Skeletal muscle tissue (tissue), 4 donors: ENCODE data around the gene MYPOP. TPM values are rescaled to one million over a fixed set of nuclear protein-coding genes. Genes with fewer than 3 reads are reported as not detected.
"Not testable (repeated sequence)": the region's sequence is repeated elsewhere in the genome, so short reads cannot be mapped to it uniquely, and the experiment has no call there.

Source experiments
- H3K27ac ChIP-seq: one replicate; pipeline ENCODE4 v1.7.0; 2013; ENCODE audit warnings: mild to moderate bottlenecking, low read depth, low read length, inconsistent platforms
- H3K27me3 ChIP-seq, 3 donors: one replicate each; pipeline ENCODE4 v1.7.0; 2013; ENCODE audit warnings: low read length in 3 of 3; ENCODE audit not compliant: control insufficient read depth in 3 of 3, insufficient read depth in 3 of 3
- H3K36me3 ChIP-seq, 3 donors: one replicate each; pipeline ENCODE4 v1.7.0; 2013; ENCODE audit warnings: low read length in 3 of 3; ENCODE audit not compliant: control insufficient read depth in 3 of 3, insufficient read depth in 3 of 3
- H3K4me1 ChIP-seq, 3 donors: one replicate each; pipeline ENCODE4 v1.7.0; 2013; ENCODE audit warnings: low read length in 3 of 3, mild to moderate bottlenecking in 3 of 3; ENCODE audit not compliant: control insufficient read depth in 3 of 3, insufficient read depth in 3 of 3
- H3K4me3 ChIP-seq, 3 donors: one replicate each; pipeline ENCODE4 v1.7.0; 2013; ENCODE audit warnings: low read length in 3 of 3
- H3K9ac ChIP-seq, 3 donors: one replicate each; pipeline ENCODE4 v1.7.0; 2013; ENCODE audit warnings: low read length in 3 of 3, mild to moderate bottlenecking in 3 of 3, moderate library complexity in 2 of 3, low read depth in 1 of 3
- H3K9me3 ChIP-seq, 3 donors: one replicate each; pipeline ENCODE4 v1.7.0; 2013; ENCODE audit warnings: low read length in 3 of 3; ENCODE audit not compliant: control insufficient read depth in 3 of 3
- total RNA-seq: library from RNA; depleted of rRNA; stranded (reverse); fragments of >200 nt; gene quantifications from one replicate; pipeline ENCODE4 v1.2.3, GENCODE V29; 2014
- donor health status: Osteomylitis.

MYPOP gene
- total RNA-seq, 1 donor from 2014 or later = 0.52 TPM

DNA sequence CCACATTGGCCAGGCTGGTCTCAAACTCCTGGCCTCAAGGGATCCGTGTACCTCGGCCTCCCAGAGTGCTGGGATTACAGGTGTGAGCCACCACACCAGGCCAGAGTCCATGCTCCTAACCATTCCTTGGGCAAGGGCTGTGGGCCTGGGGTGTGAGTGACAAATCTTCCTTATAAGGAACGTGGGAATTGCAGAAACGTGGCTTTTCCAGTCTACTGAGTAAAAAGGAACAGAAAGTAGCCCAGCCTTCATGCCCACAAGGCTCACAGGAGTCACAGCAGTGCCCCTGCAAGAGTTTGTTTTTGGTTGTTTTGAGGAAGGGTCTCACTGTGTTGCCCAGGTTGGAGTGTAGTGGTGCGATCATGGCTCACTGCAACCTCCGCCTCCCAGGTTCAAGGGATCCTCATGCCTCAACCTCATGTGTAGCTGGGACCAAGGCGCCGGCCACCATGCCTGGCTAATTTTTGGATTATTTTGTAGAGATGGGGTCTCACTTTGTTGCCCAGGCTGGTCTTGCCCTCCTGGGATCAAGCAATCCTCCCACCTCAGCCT lies 5.1 kb downstream of the MYPOP start:
- H3K36me3 ChIP-seq = peaks cover 17 to 22% (median 19%) of the 10 kb centered on the region in 3 donors
- no peaks in the 10 kb centered on the region for H3K9me3 ChIP-seq
- no peak overlapping the region for H3K4me3 ChIP-seq
- H3K27me3 ChIP-seq = no peaks in the 10 kb centered on the region
- H3K9ac ChIP-seq = no peak overlapping the region
- no peak overlapping the region for H3K27ac ChIP-seq
- peaks cover 10 to 16% (median 11%) of the 10 kb centered on the region in 3 donors for H3K4me1 ChIP-seq

DNA sequence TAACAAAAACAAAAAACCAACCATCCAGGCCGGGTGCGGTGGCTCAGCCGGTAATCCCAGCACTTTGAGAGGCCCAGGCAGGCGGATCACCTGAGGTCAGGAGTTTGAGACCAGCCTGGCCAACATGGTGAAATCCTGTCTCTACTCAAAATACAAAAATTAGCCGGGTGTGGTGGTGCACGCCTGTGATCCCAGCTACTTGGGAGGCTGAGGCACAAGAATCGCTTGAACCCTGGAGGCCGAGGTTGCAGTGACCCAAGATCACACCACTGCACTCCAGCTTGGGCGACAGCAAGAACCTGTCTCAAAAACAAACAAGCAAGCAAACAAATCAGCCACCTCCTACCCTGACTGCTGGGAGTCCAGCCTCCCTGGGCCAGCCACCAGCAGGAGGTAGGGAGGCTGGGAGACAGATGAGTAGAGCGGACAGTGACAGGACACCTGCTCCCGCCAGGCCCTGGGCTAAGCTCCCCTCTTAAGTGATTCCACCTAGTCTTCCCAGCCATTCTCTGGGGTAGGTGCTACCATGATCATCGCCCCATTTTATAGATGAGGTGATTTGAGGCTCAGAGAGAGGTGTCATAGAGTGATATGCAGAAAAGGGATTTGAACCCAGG lies 6.3 kb downstream of the MYPOP start:
- H3K4me3 ChIP-seq, H3K27ac ChIP-seq, H3K27me3 ChIP-seq, H3K9ac ChIP-seq, H3K9me3 ChIP-seq: not testable (repeated sequence)
- Histone ChIP-seq H3K36me3 (peaks cover 19 to 22% (median 20%) of the 10 kb centered on the region in 3 donors), H3K4me1 (peaks cover 5 to 11% (median 7%) of the 10 kb centered on the region in 3 donors)

DNA sequence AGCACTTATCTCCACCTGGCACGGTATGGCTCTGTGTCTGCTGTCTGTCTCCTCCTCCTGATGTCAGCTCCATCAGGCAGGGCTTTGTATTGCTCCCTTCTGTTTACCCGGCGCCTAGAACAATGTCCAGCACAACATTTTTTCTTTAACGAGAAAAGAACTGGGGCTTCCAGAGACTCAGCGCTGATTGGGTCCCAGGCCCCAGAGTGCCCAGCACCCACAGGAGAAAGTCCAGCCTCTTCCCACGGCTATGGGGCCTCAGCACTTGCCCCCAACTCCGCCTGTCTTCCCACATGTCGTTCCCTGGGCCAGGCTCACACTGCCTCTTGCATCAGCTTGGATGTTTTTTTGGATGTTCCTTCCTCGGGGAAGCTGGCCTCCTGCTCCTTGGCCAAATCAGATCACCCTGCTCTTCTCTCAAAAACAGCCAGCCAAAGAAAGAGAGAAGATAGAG lies 6.9 kb downstream of the MYPOP start:
- Histone ChIP-seq H3K4me1 (peaks cover 0 to 6% (median 2%) of the 10 kb centered on the region in 3 donors), H3K36me3 (peaks cover 18 to 20% (median 19%) of the 10 kb centered on the region in 3 donors), H3K27ac (no peak overlapping the region), H3K27me3 (no peaks in the 10 kb centered on the region), H3K9ac (no peak overlapping the region), H3K9me3 (no peaks in the 10 kb centered on the region), H3K4me3 (no peak overlapping the region)

DNA sequence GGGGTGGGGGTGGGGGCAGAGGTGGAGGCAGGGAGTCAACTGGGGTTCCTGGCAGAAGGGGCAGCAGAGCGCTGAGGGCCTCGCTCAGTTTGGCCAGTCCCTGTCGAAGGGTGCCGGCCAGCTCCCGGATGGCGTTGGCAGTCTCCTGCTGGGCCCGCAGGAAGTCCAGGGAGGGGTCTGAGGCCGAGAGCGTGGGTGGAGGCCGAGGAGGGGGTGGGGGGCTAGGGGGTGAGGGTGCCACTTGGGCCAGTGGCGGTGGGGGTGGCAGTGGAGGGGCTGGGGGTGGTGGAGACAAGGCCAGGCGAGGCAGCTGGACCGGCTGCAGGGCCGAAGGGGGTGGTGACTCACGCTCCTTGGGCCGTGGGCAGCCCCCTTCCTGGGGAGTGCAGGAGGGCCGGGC lies 11.5 kb downstream of the MYPOP start:
- H3K4me1 ChIP-seq = peaks cover 7 to 11% (median 10%) of the 10 kb centered on the region in 3 donors
- H3K27ac ChIP-seq = no peak overlapping the region
- no peak overlapping the region for H3K9ac ChIP-seq
- no peaks in the 10 kb centered on the region for H3K27me3 ChIP-seq
- peaks cover 0 to 8% (median 7%) of the 10 kb centered on the region in 3 donors for H3K36me3 ChIP-seq
- no peak overlapping the region for H3K4me3 ChIP-seq
- no peaks in the 10 kb centered on the region for H3K9me3 ChIP-seq

DNA sequence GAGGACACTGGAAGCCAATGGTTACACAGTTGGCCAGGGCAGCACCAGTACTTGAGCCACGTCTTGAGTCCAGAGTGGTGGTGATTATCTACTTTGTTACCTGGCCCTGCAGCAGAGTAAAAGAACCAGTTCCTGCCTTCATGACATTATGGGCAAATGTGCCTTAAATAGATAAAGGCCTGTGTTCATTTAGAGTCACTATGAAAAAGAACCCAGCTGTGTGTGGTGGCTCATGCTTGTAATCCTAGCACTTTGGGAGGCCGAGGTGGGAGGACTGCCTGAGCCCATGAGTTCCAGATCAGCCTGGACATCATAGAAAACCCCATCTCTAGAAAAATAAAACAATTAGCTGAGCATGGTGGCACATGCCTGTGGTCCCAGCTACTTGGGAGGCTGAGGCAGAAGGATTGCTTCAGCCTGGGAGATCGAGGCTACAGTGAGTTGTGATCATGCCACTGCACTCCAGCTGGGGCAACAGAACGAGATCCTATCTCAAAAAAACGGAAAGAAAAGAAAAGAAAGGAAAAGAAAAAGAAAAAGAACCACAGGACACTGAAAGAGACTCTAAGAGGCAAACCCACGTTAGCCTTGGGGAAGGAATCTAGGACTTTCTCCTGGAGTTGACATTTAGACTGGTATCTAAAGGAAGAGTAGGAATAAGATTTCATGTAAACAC lies 13.1 kb downstream of the MYPOP start:
- peaks cover 0 to 7% (median 0%) of the 10 kb centered on the region in 3 donors for H3K36me3 ChIP-seq
- H3K27ac ChIP-seq = no peak overlapping the region
- H3K4me1 ChIP-seq = peaks cover 16 to 23% (median 19%) of the 10 kb centered on the region in 3 donors
- H3K9me3 ChIP-seq = no peaks in the 10 kb centered on the region
- H3K4me3 ChIP-seq = no peak overlapping the region
- no peak overlapping the region for H3K9ac ChIP-seq
- H3K27me3 ChIP-seq = no peaks in the 10 kb centered on the region

DNA sequence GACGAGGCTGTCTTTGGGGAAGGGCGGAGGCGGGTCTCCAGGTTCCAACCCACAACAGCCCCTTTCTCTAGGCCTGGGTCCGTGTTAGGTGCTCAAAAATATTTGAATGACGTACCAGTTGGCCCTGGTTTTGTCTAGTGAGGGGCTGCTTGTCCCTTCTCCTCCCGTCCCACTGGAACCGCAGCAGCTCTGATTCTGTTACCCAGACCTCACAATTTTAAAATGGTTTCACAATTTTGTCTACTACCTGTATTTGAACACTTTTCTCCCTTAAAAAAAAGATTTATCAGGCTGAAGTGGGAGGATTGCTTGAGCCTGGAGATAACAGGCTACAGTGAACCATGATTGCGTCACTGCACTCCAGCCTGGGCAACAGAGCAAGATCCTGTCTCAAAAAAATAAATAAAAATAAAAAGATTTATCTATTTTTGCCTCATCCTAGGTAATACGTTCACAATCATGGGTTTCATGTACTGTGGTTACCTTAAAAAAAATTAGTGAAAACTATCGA lies 15.2 kb downstream of the MYPOP start:
- H3K4me3 ChIP-seq = peak overlapping the region; percentile 84 to 94 (median 89)
- H3K9ac ChIP-seq = peak overlapping the region; percentile 96 to 98 (median 98)
- peaks cover 36 to 43% (median 40%) of the 10 kb centered on the region in 3 donors for H3K4me1 ChIP-seq
- no peaks in the 10 kb centered on the region for H3K9me3 ChIP-seq
- H3K36me3 ChIP-seq = peaks cover 0 to 9% (median 0%) of the 10 kb centered on the region in 3 donors
- H3K27ac ChIP-seq = peak overlapping the region; percentile 96
- no peaks in the 10 kb centered on the region for H3K27me3 ChIP-seq

DNA sequence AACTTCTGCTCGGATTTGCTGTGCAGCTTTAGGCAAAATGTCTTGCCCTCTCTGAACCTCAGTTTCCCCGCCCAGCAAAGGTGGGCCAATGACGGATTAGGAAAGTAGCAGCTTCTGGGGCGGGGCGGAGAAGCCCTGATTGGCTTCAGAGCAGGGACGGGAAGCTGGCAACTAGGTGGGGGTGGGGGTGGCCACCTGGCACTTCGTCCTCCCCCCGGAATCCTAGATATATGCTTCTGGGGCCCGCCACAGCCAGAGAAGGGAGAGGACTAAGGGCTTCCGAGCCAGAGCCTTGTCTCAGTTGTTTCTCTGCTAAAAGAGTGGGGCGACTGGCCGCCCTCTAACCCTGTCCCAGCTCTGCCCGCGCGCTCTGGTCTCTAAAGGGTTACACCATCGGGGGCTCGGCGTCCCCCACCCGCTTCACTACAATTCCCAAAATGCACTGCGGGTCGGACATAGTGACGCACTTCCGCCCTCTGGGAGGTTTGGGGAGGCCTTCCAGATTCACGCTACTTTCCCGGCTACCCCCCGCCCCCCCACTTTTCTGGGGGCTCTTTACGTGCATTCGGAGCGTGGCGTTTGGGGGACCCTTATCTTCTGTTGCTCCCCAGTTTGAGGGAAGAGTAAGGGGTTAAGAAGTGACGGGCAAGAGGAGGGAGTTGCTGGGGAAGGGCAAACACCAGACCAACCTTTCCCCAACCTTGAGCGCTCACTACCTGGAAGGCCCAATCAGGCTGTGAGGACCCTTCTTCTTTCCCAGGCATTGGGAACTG lies 15.8 kb downstream of the MYPOP start:
- peaks cover 41 to 49% (median 45%) of the 10 kb centered on the region in 3 donors for H3K4me1 ChIP-seq
- peak overlapping the region; percentile 96 to 98 (median 98) for H3K9ac ChIP-seq
- H3K27ac ChIP-seq = peak overlapping the region; percentile 96
- H3K9me3 ChIP-seq = no peaks in the 10 kb centered on the region
- peaks cover 0 to 7% (median 4%) of the 10 kb centered on the region in 3 donors for H3K36me3 ChIP-seq
- no peaks in the 10 kb centered on the region for H3K27me3 ChIP-seq
- H3K4me3 ChIP-seq = peak overlapping the region; percentile 84 to 94 (median 89)

DNA sequence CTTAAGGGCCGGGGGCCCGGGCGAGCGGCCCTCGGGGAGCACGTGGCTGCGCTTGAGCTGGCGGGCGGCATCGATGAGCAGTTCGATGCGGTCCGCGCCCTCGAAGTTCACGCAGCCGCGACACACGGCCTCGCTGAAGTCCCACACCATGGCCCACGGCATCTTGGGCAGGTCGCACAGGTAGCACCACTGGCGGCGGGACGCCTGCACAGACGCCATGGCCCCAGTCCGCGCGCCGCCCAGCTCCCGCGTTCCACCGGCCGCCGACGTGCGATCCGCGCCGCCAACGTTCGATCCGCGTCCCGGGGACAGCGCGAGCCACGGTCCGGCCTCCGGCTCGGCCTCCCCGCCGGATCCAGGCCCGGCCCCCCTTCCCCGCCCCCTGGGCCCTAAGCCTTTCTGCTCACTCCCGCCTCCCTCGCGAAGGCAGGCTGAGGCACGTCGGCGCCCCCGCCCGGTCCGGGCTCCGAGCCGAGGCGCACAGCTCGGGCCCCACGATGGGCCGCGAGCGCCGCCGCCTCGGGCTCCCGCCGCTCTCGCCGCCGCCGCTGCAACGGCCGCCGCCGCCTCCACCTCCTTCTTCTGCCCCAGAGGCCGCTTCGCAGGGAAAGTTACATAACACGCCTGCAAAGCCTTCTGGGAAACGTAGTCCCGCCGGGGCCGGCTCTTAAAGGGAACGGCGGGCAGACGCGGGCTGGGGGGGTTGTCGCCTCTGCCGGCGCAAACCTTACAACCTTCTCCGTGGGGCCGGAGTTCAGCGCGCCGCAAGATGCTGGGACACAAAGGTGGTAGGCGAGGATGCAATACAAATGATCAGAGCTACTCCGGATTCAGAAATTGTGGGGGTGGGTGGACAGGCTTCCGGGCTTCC lies 16.6 kb downstream of the MYPOP start, which contains the start of gene IRF2BP1:
IRF2BP1 (minus strand) TSS at position 586 of the 871 bp plus-strand sequence; CDS start at position 219, 367 bp downstream.
- no peaks in the 10 kb centered on the region for H3K9me3 ChIP-seq
- H3K36me3 ChIP-seq = peaks cover 0 to 7% (median 4%) of the 10 kb centered on the region in 3 donors
- peak within 1 kb of the TSS; percentile 84 to 94 (median 89) for H3K4me3 ChIP-seq
- H3K9ac ChIP-seq = peak within 1 kb of the TSS; percentile 96 to 98 (median 98)
- H3K27me3 ChIP-seq = no peaks in the 10 kb centered on the region
- H3K4me1 ChIP-seq = peaks cover 41 to 50% (median 45%) of the 10 kb centered on the region in 3 donors
- H3K27ac ChIP-seq = peak within 1 kb of the TSS; percentile 96
